ENCODE data around the gene MAGEA9.

MAGEA9 gene

DNA sequence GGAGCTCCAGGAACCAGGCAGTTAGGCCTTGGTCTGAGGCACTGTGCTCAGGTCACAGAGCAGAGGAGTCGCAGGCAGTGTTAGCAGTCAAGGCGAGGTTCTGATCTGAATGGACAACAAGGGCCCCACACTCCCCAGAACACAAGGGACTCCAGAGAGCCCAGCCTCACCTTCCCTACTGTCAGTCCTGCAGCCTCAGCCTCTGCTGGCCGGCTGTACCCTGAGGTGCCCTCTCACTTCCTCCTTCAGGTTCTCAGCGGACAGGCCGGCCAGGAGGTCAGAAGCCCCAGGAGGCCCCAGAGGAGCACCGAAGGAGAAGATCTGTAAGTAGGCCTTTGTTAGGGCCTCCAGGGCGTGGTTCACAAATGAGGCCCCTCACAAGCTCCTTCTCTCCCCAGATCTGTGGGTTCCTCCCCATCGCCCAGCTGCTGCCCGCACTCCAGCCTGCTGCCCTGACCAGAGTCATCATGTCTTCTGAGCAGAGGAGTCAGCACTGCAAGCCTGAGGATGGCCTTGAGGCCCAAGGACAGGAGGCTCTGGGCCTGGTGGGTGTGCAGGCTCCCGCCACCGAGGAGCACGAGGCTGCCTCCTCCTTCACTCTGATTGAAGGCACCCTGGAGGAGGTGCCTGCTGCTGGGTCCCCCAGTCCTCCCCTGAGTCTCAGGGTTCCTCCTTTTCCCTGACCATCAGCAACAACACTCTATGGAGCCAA is 26.2 kb downstream of the MAGEA9 start:
- TF ChIP-seq, protein P1, sequence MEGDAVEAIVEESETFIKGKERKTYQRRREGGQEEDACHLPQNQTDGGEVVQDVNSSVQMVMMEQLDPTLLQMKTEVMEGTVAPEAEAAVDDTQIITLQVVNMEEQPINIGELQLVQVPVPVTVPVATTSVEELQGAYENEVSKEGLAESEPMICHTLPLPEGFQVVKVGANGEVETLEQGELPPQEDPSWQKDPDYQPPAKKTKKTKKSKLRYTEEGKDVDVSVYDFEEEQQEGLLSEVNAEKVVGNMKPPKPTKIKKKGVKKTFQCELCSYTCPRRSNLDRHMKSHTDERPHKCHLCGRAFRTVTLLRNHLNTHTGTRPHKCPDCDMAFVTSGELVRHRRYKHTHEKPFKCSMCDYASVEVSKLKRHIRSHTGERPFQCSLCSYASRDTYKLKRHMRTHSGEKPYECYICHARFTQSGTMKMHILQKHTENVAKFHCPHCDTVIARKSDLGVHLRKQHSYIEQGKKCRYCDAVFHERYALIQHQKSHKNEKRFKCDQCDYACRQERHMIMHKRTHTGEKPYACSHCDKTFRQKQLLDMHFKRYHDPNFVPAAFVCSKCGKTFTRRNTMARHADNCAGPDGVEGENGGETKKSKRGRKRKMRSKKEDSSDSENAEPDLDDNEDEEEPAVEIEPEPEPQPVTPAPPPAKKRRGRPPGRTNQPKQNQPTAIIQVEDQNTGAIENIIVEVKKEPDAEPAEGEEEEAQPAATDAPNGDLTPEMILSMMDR (conservative IDR thresholded peaks at IDR 0.05) = no peak
- TF ChIP-seq ZFX (IDR thresholded peaks at IDR 0.05) = no peak
- H3K27ac ChIP-seq = no peak overlapping the region

DNA sequence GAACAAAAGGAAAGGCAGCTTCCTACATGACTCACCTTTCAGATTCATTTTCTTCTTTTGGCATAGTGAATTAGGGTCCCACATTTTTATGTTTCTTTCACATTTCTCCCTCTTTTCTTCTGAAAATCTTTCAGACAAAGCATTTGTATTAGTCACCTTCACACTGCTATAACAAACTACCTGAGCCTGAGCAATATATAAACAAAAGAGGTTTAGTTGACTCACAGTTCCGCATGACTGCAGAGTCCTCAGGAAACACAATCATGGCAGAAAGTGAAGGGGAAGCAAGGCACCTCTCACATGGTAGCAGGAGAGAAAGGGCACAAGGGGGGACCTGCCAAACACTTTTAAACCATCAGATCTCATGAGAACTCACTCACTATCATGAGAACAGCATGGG is 36.9 kb downstream of the MAGEA9 start:
- H3K27ac ChIP-seq = no peak overlapping the region
- no peak for TF ChIP-seq ZFX (IDR thresholded peaks at IDR 0.05)
- TF ChIP-seq, protein P1 (conservative IDR thresholded peaks at IDR 0.05) = no peak

DNA sequence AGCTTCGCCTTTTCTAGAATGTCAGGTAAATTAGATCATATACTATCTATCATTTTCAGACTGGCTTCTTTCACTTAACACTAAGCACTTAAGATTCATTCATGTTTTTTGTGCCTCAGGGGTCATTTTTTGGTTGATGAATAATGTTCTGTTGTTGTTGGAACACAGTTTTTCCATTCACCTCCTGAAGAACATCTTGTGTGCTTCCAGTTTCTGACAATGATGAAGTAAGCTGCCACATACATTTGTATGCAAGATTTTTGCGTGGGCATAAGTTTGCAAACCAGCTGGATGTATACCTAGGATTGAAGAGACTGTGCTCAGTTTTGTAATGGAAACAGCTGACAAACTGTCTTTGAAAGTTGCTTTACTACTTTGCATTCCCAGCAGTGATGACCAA is 37.6 kb downstream of the MAGEA9 start:
- H3K27ac ChIP-seq = no peak overlapping the region
- TF ChIP-seq ZFX (IDR thresholded peaks at IDR 0.05) = no peak
- TF ChIP-seq, protein P1 (conservative IDR thresholded peaks at IDR 0.05) = no peak

DNA sequence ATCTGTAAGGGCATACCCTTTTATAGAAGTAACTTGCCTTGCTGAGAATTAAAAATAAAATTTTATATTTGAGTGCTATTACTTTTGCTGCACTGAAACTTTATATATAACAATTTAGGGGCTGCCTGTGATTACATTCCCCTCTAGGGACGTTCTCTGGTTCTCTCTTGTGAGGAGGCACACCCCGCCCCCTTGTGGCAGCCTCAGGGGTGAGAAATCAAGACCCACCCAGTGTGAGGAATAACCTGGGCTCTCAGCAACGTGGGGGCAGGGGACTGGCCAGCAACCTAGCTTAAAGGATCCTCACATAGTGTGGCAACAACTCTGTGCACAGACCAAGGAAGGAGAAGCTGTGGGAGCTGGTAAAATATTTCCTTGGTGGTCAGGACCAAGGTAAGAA is 43.7 kb downstream of the MAGEA9 start:
- TF ChIP-seq, protein P1 (conservative IDR thresholded peaks at IDR 0.05) = peak; percentile 65
- TF ChIP-seq ZFX (IDR thresholded peaks at IDR 0.05) = no peak
- no peak overlapping the region for H3K27ac ChIP-seq

DNA sequence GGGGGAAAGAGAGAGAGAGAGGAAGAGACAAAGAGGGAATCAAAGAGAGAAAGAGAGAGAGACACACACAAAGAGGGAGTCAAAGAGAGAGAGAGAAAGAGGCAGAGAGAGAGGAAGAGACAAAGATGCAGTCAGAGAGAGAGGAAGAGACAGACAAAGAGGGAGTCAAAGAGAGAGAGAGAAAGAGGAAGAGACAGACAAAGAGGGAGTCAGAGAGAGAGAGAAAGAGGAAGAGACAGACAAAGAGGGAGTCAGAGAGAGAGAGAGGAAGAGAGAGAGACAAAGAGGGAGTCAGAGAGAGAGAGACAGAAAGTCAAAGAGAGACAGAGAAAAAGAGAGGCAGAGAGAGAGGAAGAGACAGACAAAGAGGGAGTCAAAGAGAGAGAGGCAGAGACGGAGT is 45.5 kb downstream of the MAGEA9 start:
- TF ChIP-seq, protein P1 (conservative IDR thresholded peaks at IDR 0.05) = no peak
- H3K27ac ChIP-seq = no peak overlapping the region

DNA sequence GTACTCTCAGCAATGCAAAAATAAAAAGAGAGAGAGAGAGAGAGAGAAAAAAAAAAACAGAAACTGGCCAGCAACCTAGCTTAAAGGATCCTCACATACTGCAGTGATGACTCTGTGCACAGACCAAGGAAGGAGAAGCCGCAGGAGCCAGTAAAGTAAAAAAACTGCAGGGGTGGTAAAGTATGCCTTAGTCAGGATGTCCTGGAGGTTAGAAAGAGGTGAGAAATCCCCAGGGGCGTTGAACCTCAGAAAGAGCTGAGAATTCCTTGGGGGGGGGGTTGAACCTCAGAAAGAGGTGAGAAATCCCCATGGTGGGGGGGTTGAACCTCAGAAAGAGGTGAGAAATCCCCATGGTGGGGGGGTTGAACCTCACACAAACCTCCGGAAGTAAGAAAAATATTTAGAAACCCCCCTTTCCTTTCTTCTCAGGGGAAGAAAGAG is 48.0 kb downstream of the MAGEA9 start:
- H3K27ac ChIP-seq = no peak overlapping the region

DNA sequence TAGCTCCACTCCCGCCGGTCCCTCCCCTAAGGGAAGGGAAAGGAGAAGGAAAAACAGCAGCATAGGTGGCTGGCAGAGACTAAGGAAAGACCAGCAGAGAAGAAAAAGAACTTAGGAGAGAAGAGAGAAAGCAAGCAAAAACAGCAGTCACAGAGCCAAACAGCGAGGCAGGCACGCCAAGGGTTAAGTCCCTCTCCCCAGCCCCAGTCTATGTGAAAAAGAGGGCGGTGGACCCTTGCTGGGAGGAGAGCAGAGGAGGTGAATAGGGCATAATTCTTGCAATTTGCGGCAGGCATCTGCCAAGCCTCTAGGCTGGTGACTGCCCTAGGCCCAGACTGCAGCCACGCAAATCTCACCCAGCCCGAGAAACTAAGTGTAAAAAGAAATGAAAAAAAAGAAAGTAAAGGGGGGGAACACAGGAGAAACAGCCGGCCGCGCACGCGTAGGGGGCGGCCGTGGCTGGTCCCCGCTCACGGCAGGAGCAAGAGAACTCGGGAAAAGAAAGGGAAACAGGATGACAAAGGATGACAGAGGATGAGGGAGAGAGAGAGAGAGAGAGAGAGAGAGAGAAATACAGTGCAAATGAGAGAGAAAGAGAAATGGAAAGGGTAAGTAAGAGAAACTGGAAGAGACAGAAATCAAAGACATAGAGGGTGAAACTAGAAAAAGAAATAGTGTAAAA is 48.6 kb downstream of the MAGEA9 start:
- no peak overlapping the region for H3K27ac ChIP-seq
- TF ChIP-seq, protein P1 (conservative IDR thresholded peaks at IDR 0.05) = no peak
- TF ChIP-seq ZFX (IDR thresholded peaks at IDR 0.05) = no peak

More for the DNA sequence above, 48.0 kb downstream of the MAGEA9 start:
- no peak for TF ChIP-seq ZFX (IDR thresholded peaks at IDR 0.05)
- TF ChIP-seq, protein P1 (conservative IDR thresholded peaks at IDR 0.05) = no peak

All from C4-2B (cell line).